ENCODE measurements around the gene UBFD1. TPM values are rescaled to one million over a fixed set of nuclear protein-coding genes. Genes with fewer than 3 reads are reported as not detected.

UBFD1 gene
- total and polyA plus RNA-seq, 2 of the 8 experiments (the other 6 are each of a cell fraction or from before 2014, with no cell fraction given), result 66.3 to 106 TPM

GRCh38 chr16:23594186-23594585 is 36.7 kb downstream of the UBFD1 start (continued):
- no peak for TF ChIP-seq TAF1 (IDR thresholded peaks at IDR 0.05; ENCODE audit: low read depth, low read length)
- TF ChIP-seq EGR1 (IDR thresholded peaks at IDR 0.05; ENCODE audit: borderline replicate concordance, low read depth, low read length), result no peak
- no peak for TF ChIP-seq ATF2 (IDR thresholded peaks at IDR 0.05; ENCODE audit: low read length)
- TF ChIP-seq EZH2 (IDR thresholded peaks at IDR 0.05; ENCODE audit: low read depth, low read length, severe bottlenecking), result no peak
- TF ChIP-seq KDM1A (IDR thresholded peaks at IDR 0.05; ENCODE audit: borderline replicate concordance, low read length), result no peak
- no peak for TF ChIP-seq TEAD4 (IDR thresholded peaks at IDR 0.05; ENCODE audit: low read depth, low read length)

Data from H1 (cell line).